ENCODE measurements around the gene KHK.

- TF ChIP-seq CTCF (IDR thresholded peaks at IDR 0.05): no peak
- TF ChIP-seq POLR2A (IDR thresholded peaks at IDR 0.05): no peak
Observed at GRCh38 chr2:27038631-27039339, 47.8 kb upstream of the KHK start.
